GM10266 (cell line): ENCODE measurements around the gene PARP15.
"Not testable (repeated sequence)": the region's sequence is repeated elsewhere in the genome, so short reads cannot be mapped to it uniquely, and the experiment has no call there.

ENCODE experiments used
- DNase-seq: peaks from one replicate; pipeline ENCODE4 v3.0.0; 2012; ENCODE audit errors: extremely low spot score
- CTCF ChIP-seq: IDR thresholded peaks from 2 replicates; pipeline ENCODE4 v1.5.1; 2012; ENCODE audit warnings: mild to moderate bottlenecking, low read depth; ENCODE audit not compliant: control insufficient read depth, insufficient read depth; ENCODE audit errors: missing control alignments

PARP15 gene

DNA sequence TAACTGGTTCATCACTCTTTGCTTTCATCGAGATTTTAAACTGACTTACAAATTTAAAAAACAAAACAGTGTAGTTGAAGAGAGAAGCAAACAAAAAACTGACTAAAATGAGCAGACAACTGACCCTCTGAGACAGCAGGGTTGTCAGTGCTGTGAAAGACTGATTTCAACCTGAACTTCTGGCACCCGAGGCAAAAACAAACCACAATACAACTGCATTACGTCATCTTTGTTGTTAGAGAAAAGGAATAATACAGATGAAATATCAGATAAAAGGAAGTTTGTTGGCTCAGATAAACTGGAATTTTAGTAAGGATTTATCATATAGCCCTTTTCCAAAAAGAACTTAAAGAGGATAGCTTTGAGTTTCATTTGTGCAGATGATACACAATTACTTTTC is 51.1 kb downstream of the PARP15 start:
- no peak for DNase-seq
- no peak for TF ChIP-seq CTCF

DNA sequence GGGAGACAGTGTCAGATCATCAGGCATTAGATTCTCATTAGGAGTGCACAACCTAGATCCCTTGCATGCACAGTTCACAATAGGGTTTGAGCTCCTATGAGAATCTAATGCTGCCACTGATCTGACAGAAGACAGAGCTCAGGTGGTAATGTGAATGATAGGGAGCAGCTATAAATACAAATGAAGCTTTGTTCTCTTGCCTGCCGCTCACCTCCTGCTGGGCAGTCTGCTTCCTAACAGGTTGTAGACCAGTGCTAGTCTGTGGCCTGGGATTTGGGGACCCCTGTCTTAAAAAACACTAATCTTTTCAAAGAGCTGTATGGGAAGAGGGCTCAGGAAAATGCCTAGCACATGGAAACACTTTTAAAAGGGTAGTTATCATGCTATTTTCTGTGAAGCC is 52.3 kb downstream of the PARP15 start:
- no peak for DNase-seq
- TF ChIP-seq CTCF = no peak

DNA sequence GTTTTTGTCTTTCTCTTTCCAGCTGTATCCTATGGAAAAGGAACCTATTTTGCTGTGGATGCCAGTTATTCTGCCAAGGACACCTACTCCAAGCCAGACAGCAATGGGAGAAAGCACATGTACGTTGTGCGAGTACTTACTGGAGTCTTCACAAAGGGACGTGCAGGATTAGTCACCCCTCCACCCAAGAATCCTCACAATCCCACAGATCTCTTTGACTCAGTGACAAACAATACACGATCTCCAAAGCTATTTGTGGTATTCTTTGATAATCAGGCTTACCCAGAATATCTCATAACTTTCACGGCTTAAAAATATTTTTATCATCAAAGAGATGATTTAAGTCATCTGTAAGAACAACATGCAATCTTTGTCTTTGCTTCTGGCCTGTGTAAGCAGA is 58.3 kb downstream of the PARP15 start:
- no peak for DNase-seq
- TF ChIP-seq CTCF = no peak

GRCh38 chr3:122636697-122637096 is 59.2 kb downstream of the PARP15 start:
- DNase-seq = no peak
- TF ChIP-seq CTCF = no peak

DNA sequence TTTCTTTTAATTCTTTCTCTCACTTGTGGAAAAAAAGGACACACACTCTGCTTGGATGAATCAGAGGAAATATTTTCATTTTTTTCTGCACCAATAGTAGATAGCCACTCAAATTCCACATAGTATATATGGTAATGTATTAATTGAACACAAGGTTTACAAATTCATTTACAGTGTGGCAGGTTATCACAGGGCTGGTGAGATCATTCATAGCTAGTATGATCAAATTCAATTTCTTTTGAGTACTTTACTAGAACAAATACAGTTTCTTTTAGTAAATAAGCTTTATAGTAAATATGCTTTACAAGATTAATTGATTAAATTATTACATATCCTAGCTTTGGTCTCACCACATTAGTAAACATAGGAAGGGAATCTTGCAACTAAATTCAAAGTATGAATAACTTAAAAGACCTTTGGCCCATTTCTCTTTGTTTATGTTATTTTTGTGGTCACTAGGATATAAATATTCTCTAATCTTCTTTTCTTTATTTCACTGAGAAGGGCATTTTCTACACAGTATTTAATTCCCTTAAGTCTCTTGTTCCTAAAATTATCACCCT is 63.1 kb downstream of the PARP15 start:
- TF ChIP-seq CTCF = no peak
- DNase-seq = no peak

DNA sequence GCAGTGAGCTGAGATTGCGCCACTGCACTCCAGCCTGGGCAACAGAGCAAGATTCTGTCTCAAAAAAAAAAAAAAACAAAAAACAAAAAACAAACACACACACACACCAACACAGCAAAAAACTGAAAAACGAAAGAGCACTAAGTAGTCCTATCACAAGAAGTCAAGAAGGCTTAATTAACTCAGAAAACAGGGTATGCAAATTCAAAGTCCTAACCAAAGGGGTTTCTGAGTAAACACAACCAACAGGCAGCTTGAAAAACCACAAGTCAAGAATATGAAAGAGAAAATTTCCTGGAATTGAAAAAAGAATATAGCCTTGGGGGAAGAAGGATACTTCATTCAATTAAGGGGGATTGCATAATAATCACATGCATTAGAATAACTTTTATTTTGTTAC is 65.5 kb downstream of the PARP15 start:
- no peak for TF ChIP-seq CTCF
- DNase-seq = peak; percentile 25

DNA sequence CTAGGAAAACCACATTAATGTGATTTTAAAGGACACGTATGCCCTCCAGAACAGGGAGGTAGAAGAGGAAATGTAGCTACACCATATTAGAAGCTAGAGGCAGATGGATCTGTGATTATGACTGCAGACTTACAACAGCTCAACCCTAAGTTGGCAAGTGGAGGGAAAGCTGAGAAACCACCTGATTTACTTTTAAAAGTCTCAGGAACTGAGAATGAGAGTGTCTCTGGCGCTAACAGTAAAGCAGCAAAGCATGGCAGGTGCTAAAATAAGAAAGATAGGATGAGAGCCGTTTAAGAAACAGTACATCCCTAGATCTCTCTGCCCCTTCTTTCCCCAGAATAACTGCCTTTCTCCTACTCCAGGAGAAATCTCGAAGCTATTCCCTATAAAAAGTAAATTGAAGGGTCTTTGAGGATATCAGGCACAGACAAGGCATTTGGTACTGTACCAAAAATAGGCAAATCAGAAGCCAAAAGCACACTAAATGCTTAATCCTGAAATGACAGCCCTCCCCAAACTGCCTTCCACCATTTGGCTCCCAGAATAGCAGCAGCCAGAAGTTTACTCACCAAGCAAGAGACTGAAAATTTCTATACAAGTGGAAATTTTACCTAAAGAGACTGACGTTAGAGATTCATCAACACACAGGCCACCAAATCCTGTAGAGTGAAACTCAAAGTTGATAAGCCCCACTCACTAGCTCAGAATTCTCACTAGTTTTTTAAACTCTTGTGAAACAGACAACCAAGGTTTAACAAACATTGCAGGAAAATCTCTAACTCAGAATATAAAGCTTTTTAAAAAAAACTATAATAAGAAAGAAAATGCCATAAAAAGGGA is 68.9 kb downstream of the PARP15 start:
- no peak for TF ChIP-seq CTCF
- DNase-seq = peak; percentile 34

- DNase-seq = not testable (repeated sequence)
Measured at GRCh38 chr3:122651233-122651907, 73.9 kb downstream of the PARP15 start.

DNA sequence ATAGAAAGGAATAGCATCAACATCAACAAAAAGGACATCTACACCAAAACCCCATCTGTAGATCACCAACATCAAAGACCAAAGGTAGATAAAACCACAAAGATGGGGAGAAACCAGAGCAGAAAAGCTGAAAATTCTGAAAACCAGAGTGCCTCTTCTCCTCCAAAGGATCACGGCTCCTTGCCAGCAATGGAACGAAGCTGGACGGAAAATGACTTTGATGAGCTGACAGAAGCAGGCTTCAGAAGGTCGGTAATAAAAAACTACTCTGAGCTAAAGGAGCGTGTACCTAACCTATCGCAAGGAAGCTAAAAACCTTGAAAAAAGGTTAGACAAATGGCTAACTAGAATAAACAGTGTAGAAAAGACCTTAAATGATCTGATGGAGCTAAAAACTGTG is 74.5 kb downstream of the PARP15 start:
- not testable (repeated sequence) for DNase-seq

- not testable (repeated sequence) for DNase-seq
Measured at GRCh38 chr3:122658336-122658735, 80.9 kb downstream of the PARP15 start.
